WTC11 (cell line): ENCODE data around the gene RABEPK.

Source experiments
- ELF4 ChIP-seq: sonication (generic); formaldehyde crosslinking; IDR thresholded peaks from 2 replicates; pipeline ENCODE4 v1.8.1; 2022; ENCODE audit warnings: low read depth, mild to moderate bottlenecking, moderate library complexity, missing genetic modification reagents
- FOXK1 ChIP-seq: sonication (generic); formaldehyde crosslinking; IDR thresholded peaks from 2 replicates; pipeline ENCODE4 v1.8.0; 2022; ENCODE audit warnings: mild to moderate bottlenecking, moderate library complexity, missing genetic modification reagents
- FOXP1 ChIP-seq: sonication (generic); formaldehyde crosslinking; IDR thresholded peaks from 2 replicates; pipeline ENCODE4 v1.8.0; 2022; ENCODE audit warnings: missing genetic modification reagents, mild to moderate bottlenecking, moderate library complexity, borderline replicate concordance
- JUN ChIP-seq: sonication (generic); formaldehyde crosslinking; IDR thresholded peaks from 2 replicates; pipeline ENCODE4 v1.8.0; 2023; ENCODE audit warnings: mild to moderate bottlenecking, missing genetic modification reagents
- NFE2L1 ChIP-seq: sonication (generic); formaldehyde crosslinking; IDR thresholded peaks from 2 replicates; pipeline ENCODE4 v1.8.1; 2023; ENCODE audit warnings: missing genetic modification reagents
- RELA ChIP-seq: sonication (generic); formaldehyde crosslinking; IDR thresholded peaks from 2 replicates; pipeline ENCODE4 v1.8.1; 2022; ENCODE audit warnings: missing genetic modification reagents, mild to moderate bottlenecking, borderline replicate concordance
- SMAD3 ChIP-seq: sonication (generic); formaldehyde crosslinking; IDR thresholded peaks from 2 replicates; pipeline ENCODE4 v1.8.0; 2022; ENCODE audit warnings: missing genetic modification reagents, mild to moderate bottlenecking, borderline replicate concordance
- TCF7 ChIP-seq: sonication (generic); formaldehyde crosslinking; IDR thresholded peaks from 2 replicates; pipeline ENCODE4 v1.8.0; 2022; ENCODE audit warnings: mild to moderate bottlenecking, low read depth, missing genetic modification reagents, moderate library complexity
- ZNF423 ChIP-seq: fragments of 250-450 bp; sonication (Bioruptor Pico); IDR thresholded peaks from 2 replicates; pipeline ENCODE4 v2.1.2; 2022; ENCODE audit warnings: mild to moderate bottlenecking, moderate library complexity
- TF ChIP-seq, protein P1 (sequence below): fragments of 200-600 bp; IDR thresholded peaks from 2 replicates; pipeline ENCODE4 v1.8.0; 2022; ENCODE audit warnings: antibody characterized with exemption
- TF ChIP-seq, protein P2 (sequence below): sonication (generic); formaldehyde crosslinking; IDR thresholded peaks from 2 replicates; pipeline ENCODE4 v1.8.1; 2022; ENCODE audit warnings: low read depth, mild to moderate bottlenecking, moderate library complexity, missing genetic modification reagents, borderline replicate concordance
- TF ChIP-seq, protein P3 (sequence below): sonication (generic); formaldehyde crosslinking; IDR thresholded peaks from 2 replicates; pipeline ENCODE4 v1.8.0; 2022; ENCODE audit warnings: missing genetic modification reagents
- TF ChIP-seq, protein P4 (sequence below): sonication (generic); formaldehyde crosslinking; conservative IDR thresholded peaks from 2 replicates; pipeline ENCODE4 v1.8.1; 2022; ENCODE audit warnings: mild to moderate bottlenecking, missing genetic modification reagents

DNA sequence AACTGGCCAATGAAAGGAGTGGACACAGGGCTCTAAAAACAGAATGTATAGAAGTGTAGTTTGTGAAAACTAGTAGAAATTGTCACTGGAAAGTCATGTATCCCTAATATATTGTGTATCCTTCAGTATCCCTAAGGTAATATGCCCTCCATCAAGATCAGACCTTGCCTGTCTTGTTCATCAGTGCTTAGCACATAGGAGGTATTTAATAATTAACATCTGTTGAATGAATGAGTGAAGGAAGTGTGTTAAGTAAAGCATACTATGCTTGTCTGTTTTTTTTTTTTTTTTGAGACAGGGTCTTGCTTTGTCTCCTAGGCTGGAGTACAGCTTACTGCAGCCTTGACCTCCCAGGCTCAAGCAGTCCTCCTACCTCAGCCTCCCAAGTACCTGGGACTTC, 77.1 kb downstream of the RABEPK start:
- TF ChIP-seq, protein P1, sequence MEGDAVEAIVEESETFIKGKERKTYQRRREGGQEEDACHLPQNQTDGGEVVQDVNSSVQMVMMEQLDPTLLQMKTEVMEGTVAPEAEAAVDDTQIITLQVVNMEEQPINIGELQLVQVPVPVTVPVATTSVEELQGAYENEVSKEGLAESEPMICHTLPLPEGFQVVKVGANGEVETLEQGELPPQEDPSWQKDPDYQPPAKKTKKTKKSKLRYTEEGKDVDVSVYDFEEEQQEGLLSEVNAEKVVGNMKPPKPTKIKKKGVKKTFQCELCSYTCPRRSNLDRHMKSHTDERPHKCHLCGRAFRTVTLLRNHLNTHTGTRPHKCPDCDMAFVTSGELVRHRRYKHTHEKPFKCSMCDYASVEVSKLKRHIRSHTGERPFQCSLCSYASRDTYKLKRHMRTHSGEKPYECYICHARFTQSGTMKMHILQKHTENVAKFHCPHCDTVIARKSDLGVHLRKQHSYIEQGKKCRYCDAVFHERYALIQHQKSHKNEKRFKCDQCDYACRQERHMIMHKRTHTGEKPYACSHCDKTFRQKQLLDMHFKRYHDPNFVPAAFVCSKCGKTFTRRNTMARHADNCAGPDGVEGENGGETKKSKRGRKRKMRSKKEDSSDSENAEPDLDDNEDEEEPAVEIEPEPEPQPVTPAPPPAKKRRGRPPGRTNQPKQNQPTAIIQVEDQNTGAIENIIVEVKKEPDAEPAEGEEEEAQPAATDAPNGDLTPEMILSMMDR, result no peak
- TF ChIP-seq FOXP1, result no peak
- TF ChIP-seq JUN (CRISPR knock-in tag), result no peak
- no peak for TF ChIP-seq NFE2L1 (CRISPR knock-in tag)
- TF ChIP-seq, protein P2, sequence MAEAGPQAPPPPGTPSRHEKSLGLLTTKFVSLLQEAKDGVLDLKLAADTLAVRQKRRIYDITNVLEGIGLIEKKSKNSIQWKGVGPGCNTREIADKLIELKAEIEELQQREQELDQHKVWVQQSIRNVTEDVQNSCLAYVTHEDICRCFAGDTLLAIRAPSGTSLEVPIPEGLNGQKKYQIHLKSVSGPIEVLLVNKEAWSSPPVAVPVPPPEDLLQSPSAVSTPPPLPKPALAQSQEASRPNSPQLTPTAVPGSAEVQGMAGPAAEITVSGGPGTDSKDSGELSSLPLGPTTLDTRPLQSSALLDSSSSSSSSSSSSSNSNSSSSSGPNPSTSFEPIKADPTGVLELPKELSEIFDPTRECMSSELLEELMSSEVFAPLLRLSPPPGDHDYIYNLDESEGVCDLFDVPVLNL (CRISPR knock-in tag), result no peak
- no peak for TF ChIP-seq SMAD3
- no peak for TF ChIP-seq RELA (CRISPR knock-in tag)
- TF ChIP-seq ZNF423 (CRISPR knock-in tag), result no peak
- TF ChIP-seq ELF4 (CRISPR knock-in tag), result no peak
- TF ChIP-seq, protein P3, sequence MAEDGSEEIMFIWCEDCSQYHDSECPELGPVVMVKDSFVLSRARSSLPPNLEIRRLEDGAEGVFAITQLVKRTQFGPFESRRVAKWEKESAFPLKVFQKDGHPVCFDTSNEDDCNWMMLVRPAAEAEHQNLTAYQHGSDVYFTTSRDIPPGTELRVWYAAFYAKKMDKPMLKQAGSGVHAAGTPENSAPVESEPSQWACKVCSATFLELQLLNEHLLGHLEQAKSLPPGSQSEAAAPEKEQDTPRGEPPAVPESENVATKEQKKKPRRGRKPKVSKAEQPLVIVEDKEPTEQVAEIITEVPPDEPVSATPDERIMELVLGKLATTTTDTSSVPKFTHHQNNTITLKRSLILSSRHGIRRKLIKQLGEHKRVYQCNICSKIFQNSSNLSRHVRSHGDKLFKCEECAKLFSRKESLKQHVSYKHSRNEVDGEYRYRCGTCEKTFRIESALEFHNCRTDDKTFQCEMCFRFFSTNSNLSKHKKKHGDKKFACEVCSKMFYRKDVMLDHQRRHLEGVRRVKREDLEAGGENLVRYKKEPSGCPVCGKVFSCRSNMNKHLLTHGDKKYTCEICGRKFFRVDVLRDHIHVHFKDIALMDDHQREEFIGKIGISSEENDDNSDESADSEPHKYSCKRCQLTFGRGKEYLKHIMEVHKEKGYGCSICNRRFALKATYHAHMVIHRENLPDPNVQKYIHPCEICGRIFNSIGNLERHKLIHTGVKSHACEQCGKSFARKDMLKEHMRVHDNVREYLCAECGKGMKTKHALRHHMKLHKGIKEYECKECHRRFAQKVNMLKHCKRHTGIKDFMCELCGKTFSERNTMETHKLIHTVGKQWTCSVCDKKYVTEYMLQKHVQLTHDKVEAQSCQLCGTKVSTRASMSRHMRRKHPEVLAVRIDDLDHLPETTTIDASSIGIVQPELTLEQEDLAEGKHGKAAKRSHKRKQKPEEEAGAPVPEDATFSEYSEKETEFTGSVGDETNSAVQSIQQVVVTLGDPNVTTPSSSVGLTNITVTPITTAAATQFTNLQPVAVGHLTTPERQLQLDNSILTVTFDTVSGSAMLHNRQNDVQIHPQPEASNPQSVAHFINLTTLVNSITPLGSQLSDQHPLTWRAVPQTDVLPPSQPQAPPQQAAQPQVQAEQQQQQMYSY, result no peak
- TF ChIP-seq FOXK1 (CRISPR knock-in tag), result no peak
- TF ChIP-seq, protein P4, sequence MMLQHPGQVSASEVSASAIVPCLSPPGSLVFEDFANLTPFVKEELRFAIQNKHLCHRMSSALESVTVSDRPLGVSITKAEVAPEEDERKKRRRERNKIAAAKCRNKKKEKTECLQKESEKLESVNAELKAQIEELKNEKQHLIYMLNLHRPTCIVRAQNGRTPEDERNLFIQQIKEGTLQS (CRISPR knock-in tag), result no peak
- TF ChIP-seq TCF7 (CRISPR knock-in tag), result no peak
